Adrenal gland (tissue), 12 donors: ENCODE measurements around the gene DOCK6. TPM values are rescaled to one million over a fixed set of nuclear protein-coding genes. Genes with fewer than 3 reads are reported as not detected.

Experiments
- DNase-seq, 7 donors: peaks; one replicate each; pipeline ENCODE4 v3.0.0-alpha.2; 2019 to 2020
- H3K27ac ChIP-seq, 5 donors: fragments of 200-600 bp; sonication (generic) in 4 of 5; 1 replicate in 3 of 5; 2 replicates in 2 of 5; pipeline versions ENCODE4 v1.5.1 to v1.8.0; 2016 to 2020; ENCODE audit warnings: mild to moderate bottlenecking in 1 of 5
- H3K27me3 ChIP-seq: fragments of 200-600 bp; 2 replicates; pipeline ENCODE4 v1.8.0; 2021
- H3K36me3 ChIP-seq, 2 donors: fragments of 200-600 bp; replicated peaks in 1 of 2; 1 replicate in 1 of 2; 2 replicates in 1 of 2; pipeline versions ENCODE4 v1.5.1 to v1.8.0; 2018 to 2022
- H3K4me1 ChIP-seq, 2 donors: fragments of 200-600 bp; replicated peaks in 1 of 2; 1 replicate in 1 of 2; 2 replicates in 1 of 2; pipeline versions ENCODE4 v1.5.1 to v1.8.0; 2018 to 2021
- H3K4me3 ChIP-seq, 4 donors: fragments of 200-600 bp; sonication (generic) in 3 of 4; one replicate each; pipeline ENCODE4 v1.5.1; 2016 to 2018
- H3K9me3 ChIP-seq, 3 donors: fragments of 200-600 bp; sonication (generic) in 1 of 3; replicated peaks in 1 of 3; 1 replicate in 2 of 3; 2 replicates in 1 of 3; pipeline versions ENCODE4 v1.5.1 to v1.8.0; 2016 to 2021
- POLR2A ChIP-seq, 2 donors: fragments of 450-650 bp; IDR thresholded peaks; one replicate each; pipeline ENCODE4 v1.6.1; 2017; ENCODE audit warnings: antibody characterized with exemption in 2 of 2, mild to moderate bottlenecking in 2 of 2, moderate library complexity in 1 of 2
- WGBS, 4 donors: extraction: QIAGEN DNeasy Blood & Tissue Kit in 2 of 4; methylation state at CpG; one replicate each; pipeline versions ENCODE4 v1.1.5 to v1.1.7; 2013 to 2017; 5-methylcytosine and 5-hydroxymethylcytosine counted together
- intact Hi-C, 2 donors: fragments of 100-400 bp; cut with DNase I; formaldehyde crosslinking; loops; one replicate each; pipeline versions ENCODE4 v1.14.1 to v1.15.0; 2022 to 2023
- polyA plus RNA-seq, 3 donors: library from polyadenylated mRNA; stranded (reverse); fragments of 200-250 nt in 2 of 3; fragments of 350-450 nt in 1 of 3; fragmentation: Illumina TruSeq in 1 of 3; extraction: RNeasy Lipid Tissue Mini Kit (QIAGEN cat#74804) in 1 of 3; gene quantifications; one replicate each; pipeline ENCODE4 v1.2.3, GENCODE V29; 2013 to 2014
- total RNA-seq, 9 donors: library from RNA; depleted of rRNA in 4 of 9; stranded (reverse); fragments of >200 nt in 4 of 9; fragments of 120-200 nt in 1 of 9; fragmentation: NEBNext Ultra II Directional in 1 of 9; extraction: Animal tissue kit (Norgen Biotek cat#: 25700) in 1 of 9; gene quantifications; one replicate each; pipeline versions ENCODE4 v1.1.0 to v1.2.4, GENCODE V29; 2013 to 2023
- TF ChIP-seq, protein P1 (sequence below), 6 experiments: fragments of 450-650 bp in 4 of 6; fragments of 200-600 bp in 2 of 6; sonication (generic) in 1 of 6; IDR thresholded peaks; 1 replicate in 5 of 6; 2 replicates in 1 of 6; pipeline versions ENCODE4 v1.5.1 to v1.8.0; 2016 to 2021; ENCODE audit warnings: antibody characterized with exemption in 6 of 6, mild to moderate bottlenecking in 2 of 6, moderate library complexity in 1 of 6
- donor health status: healthy with polysubstance abuse.
- donor health status: Bipolar disorder and iron deficiency.
- donor health status: DM: yes; HTN: yes; CAD: no.
- donor health status: DM: no; HTN: no; CAD: no.
- donor health status: DM: no; HTN: no; CAD: no.
- donor health status: DM: yes; HTN: yes; CAD: no.

Gene DOCK6
- total and polyA plus RNA-seq, 12 donors: 4.5 to 152 (median 38.3) TPM

DNA sequence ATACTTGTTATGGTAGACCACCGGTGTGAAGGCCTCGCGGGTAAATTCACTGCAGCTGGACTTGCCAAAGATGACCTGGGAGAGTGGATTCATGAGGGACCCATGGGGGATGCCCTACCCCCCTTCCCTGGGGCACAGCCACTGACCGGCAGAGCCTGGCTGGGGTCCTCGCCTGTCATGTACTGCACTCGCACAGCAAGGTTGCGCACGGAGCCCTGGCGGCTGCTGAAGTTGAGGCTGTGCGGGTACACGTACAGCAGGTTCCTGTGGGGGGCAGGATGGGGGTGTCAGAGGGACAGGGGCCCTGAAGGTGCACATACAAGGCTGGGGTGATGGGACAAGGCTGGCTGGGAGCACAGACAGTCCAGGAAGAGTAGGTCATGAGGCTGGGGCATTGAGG, 24.3 kb downstream of the DOCK6 start:
- Histone ChIP-seq H3K36me3 (peaks cover 0 to 5% of the 10 kb centered on the region in 2 donors), H3K4me3 (no peak overlapping the region), H3K27ac (no peak overlapping the region), H3K27me3 (no peaks in the 10 kb centered on the region), H3K9me3 (no peaks in the 10 kb centered on the region), H3K4me1 (no peaks in the 10 kb centered on the region)
- intact Hi-C loops: no loop called here
- no peak for DNase-seq
- 87 to 93% (median 92%) methylated on average over 11 of the region's 11 CpGs for WGBS, 4 donors
- TF ChIP-seq, protein P1, sequence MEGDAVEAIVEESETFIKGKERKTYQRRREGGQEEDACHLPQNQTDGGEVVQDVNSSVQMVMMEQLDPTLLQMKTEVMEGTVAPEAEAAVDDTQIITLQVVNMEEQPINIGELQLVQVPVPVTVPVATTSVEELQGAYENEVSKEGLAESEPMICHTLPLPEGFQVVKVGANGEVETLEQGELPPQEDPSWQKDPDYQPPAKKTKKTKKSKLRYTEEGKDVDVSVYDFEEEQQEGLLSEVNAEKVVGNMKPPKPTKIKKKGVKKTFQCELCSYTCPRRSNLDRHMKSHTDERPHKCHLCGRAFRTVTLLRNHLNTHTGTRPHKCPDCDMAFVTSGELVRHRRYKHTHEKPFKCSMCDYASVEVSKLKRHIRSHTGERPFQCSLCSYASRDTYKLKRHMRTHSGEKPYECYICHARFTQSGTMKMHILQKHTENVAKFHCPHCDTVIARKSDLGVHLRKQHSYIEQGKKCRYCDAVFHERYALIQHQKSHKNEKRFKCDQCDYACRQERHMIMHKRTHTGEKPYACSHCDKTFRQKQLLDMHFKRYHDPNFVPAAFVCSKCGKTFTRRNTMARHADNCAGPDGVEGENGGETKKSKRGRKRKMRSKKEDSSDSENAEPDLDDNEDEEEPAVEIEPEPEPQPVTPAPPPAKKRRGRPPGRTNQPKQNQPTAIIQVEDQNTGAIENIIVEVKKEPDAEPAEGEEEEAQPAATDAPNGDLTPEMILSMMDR (IDR thresholded peaks at IDR 0.05): no peak
- no peak for TF ChIP-seq POLR2A (IDR thresholded peaks at IDR 0.05)

DNA sequence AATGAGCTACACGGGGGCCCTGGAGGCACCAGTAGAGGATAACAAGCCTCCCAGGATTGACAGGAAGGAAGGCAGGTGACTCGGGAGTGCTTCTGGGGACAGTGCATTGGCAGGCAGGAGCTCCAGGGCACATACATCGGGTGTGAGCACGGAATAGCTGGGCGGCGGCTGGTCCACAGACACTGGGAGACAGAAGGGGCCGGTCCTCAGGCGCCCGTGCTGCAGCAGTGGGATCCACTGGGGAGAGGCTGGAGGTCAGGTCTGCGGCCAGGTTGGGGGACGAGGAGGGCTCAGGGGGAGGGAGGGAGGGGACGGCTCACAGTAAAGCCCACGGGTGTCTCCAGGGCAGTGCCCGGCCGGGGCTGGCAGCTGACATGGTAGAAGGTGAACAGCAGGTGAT, 25.0 kb downstream of the DOCK6 start:
- intact Hi-C loops: no loop called here
- Histone ChIP-seq H3K36me3 (peaks cover 0 to 6% of the 10 kb centered on the region in 2 donors), H3K4me3 (no peak overlapping the region), H3K4me1 (no peaks in the 10 kb centered on the region), H3K27me3 (no peaks in the 10 kb centered on the region), H3K9me3 (no peaks in the 10 kb centered on the region), H3K27ac (no peak overlapping the region)
- 89 to 95% (median 91%) methylated on average over 12 to 15 of the region's 15 CpGs for WGBS, 4 donors
- TF ChIP-seq POLR2A (IDR thresholded peaks at IDR 0.05): no peak
- TF ChIP-seq, protein P1 (IDR thresholded peaks at IDR 0.05): no peak
- DNase-seq: no peak

DNA sequence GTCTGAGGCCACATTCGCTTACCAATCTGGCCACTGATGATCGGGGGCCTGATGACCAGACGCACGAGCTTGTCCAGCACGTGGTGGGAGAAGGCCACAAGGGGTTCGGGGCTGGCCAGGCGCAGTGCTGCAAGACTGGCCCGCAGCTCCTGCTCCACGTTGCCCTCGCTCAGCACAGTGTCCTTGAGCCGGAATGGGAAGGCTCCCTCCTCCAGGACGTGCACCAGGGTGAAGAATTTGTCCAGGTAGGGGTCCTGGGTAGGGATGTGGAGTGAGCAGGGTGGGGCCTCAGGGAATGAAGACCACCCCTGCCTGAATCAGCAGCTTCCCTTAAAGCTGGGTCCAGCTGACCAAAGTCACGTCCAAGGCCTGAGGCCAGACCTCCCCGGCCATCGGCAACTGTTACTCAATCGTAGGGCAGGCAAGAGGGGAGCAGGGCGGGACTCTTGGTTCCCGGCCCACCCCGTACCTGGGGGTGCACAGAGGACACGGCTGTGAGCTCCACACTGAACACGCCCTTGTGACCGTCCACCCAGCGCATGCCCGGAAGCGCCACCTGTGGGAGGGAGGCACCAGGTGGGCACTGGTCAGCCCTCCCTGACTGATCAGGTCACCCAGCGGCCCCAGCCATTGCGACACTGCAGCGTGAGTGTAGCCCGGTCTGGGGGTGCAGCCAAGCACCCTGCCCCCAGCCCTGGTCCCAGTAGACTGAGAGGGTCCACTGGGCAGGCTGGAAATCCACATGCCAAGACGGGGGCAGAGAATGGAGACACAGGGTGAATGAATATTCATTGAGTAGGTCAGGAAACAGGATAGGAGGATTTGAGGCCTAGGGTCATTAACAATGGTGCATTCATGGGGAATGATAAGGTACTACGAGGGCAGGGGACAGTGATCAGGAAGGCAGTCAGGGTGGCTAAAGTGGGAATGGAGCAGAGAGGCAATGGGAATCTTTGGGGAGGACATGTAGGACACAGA, 25.7 kb downstream of the DOCK6 start:
- no peak for TF ChIP-seq POLR2A (IDR thresholded peaks at IDR 0.05)
- TF ChIP-seq, protein P1 (IDR thresholded peaks at IDR 0.05): no peak
- DNase-seq: no peak
- no peaks in the 10 kb centered on the region for H3K27me3 ChIP-seq
- H3K4me3 ChIP-seq: no peak overlapping the region
- WGBS, 4 donors: 84 to 91% (median 91%) methylated on average over 20 to 31 of the region's 31 CpGs
- peak overlapping the region in 2 of 5 donors; percentile 29 to 64 for H3K27ac ChIP-seq
- no peaks in the 10 kb centered on the region for H3K4me1 ChIP-seq
- peaks cover 0 to 6% of the 10 kb centered on the region in 2 donors for H3K36me3 ChIP-seq
- intact Hi-C loops: no loop called here
- no peaks in the 10 kb centered on the region for H3K9me3 ChIP-seq

DNA sequence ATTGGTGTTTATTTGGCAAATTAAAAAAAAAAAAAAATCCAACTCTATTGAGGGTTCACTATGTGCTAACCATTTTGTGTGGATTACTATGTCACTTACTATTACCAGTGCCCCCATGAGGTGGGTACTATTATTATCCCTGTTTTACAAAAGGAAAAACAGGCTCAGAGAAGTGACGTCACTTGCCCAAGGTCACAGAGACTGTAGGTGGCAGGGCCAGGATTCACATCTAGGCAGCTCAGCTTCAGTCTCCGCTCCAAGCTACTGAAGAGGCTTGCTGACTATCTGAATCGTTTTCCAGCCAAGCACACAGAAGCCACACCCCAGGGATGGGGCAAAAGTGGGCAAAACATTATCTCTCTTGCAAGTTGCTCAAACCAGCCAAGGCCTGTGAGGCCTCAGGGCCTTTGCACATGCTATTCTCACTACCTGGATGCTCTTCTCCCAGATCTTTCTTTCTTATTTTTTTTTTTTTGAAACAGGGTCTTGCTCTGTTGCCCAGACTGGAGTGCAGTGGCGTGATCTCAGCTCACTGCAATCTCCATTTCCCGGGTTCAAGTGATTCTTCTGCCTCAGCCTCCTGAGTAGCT, 27.7 kb downstream of the DOCK6 start:
- H3K27ac ChIP-seq: peak overlapping the region in 3 of 5 donors; percentile 46 to 67 (median 64)
- no peaks in the 10 kb centered on the region for H3K27me3 ChIP-seq
- WGBS, 4 donors: 58 to 73% (median 65%) methylated on average over 5 of the region's 5 CpGs
- H3K36me3 ChIP-seq: peaks cover 0 to 6% of the 10 kb centered on the region in 2 donors
- TF ChIP-seq, protein P1 (IDR thresholded peaks at IDR 0.05): peak in 3 of 6 experiments; percentile 2 to 17 (median 6)
- TF ChIP-seq POLR2A (IDR thresholded peaks at IDR 0.05): peak in 1 of 2 donors; percentile 22
- H3K9me3 ChIP-seq: no peaks in the 10 kb centered on the region
- intact Hi-C loops: no loop called here
- H3K4me1 ChIP-seq: no peaks in the 10 kb centered on the region
- DNase-seq: peak; percentile 62 to 88 (median 81)
- no peak overlapping the region for H3K4me3 ChIP-seq
